ENCODE measurements around the gene RAMP1.

The RAMP1 gene

GRCh38 chr2:237904831-237905599 lies 45.6 kb downstream of the RAMP1 start:
- H3K9me3 Mint-ChIP-seq = peaks cover 12 to 13% of the 10 kb centered on the region in 2 donors
- H3K4me3 Mint-ChIP-seq = peak overlapping the region; percentile 53 to 74
- H3K27ac Mint-ChIP-seq = peak overlapping the region; percentile 92

GRCh38 chr2:237907144-237907543 lies 47.7 kb downstream of the RAMP1 start:
- peaks cover 7 to 13% of the 10 kb centered on the region in 2 donors for H3K9me3 Mint-ChIP-seq
- H3K27ac Mint-ChIP-seq = no peak overlapping the region
- H3K4me1 Mint-ChIP-seq = peaks cover 19 to 46% of the 10 kb centered on the region in 2 donors
- H3K36me3 Mint-ChIP-seq = peaks cover 7 to 10% of the 10 kb centered on the region in 2 donors
- H3K4me3 Mint-ChIP-seq = no peak overlapping the region
- ATAC-seq (replicated peaks) (no peak), DNase-seq (no peak)
- H3K27me3 Mint-ChIP-seq = peaks cover 0 to 10% of the 10 kb centered on the region in 2 donors

More at GRCh38 chr2:237904831-237905599, 45.6 kb downstream of the RAMP1 start:
- DNase-seq (peak; percentile 55), ATAC-seq (replicated peaks) (peak; percentile 74 to 84)
- Mint-ChIP-seq H3K27me3 (peaks cover 9 to 11% of the 10 kb centered on the region in 2 donors), H3K4me1 (peaks cover 27 to 50% of the 10 kb centered on the region in 2 donors), H3K36me3 (peaks cover 11 to 14% of the 10 kb centered on the region in 2 donors)

- Mint-ChIP-seq H3K9me3 (peaks cover 7 to 13% of the 10 kb centered on the region in 2 donors), H3K27me3 (peaks cover 0 to 10% of the 10 kb centered on the region in 2 donors), H3K36me3 (peaks cover 7 to 10% of the 10 kb centered on the region in 2 donors), H3K27ac (no peak overlapping the region), H3K4me1 (peaks cover 17 to 37% of the 10 kb centered on the region in 2 donors), H3K4me3 (no peak overlapping the region)
- DNase-seq = no peak
- ATAC-seq (replicated peaks) = no peak
These were observed 49.8 kb downstream of the RAMP1 start for GRCh38 chr2:237909075-237909695.

- Mint-ChIP-seq H3K27me3 (peaks cover 0 to 10% of the 10 kb centered on the region in 2 donors), H3K9me3 (peaks cover 7 to 13% of the 10 kb centered on the region in 2 donors), H3K36me3 (peaks cover 7 to 10% of the 10 kb centered on the region in 2 donors), H3K4me1 (peaks cover 13 to 32% of the 10 kb centered on the region in 2 donors), H3K4me3 (no peak overlapping the region), H3K27ac (no peak overlapping the region)
- no peak for DNase-seq
- no peak for ATAC-seq (replicated peaks)
These were observed 50.5 kb downstream of the RAMP1 start for GRCh38 chr2:237909801-237910475.

GRCh38 chr2:237910576-237911362 lies 51.3 kb downstream of the RAMP1 start:
- ATAC-seq (replicated peaks) (no peak), DNase-seq (no peak)
- Mint-ChIP-seq H3K27me3 (peaks cover 0 to 10% of the 10 kb centered on the region in 2 donors), H3K36me3 (peaks cover 7% of the 10 kb centered on the region in 2 donors), H3K4me1 (peaks cover 6 to 24% of the 10 kb centered on the region in 2 donors), H3K27ac (no peak overlapping the region), H3K4me3 (no peak overlapping the region), H3K9me3 (peaks cover 7 to 11% of the 10 kb centered on the region in 2 donors)

- Mint-ChIP-seq H3K27me3 (peaks cover 0 to 17% of the 10 kb centered on the region in 2 donors), H3K36me3 (peaks cover 7% of the 10 kb centered on the region in 2 donors), H3K27ac (no peak overlapping the region), H3K9me3 (peaks cover 7 to 11% of the 10 kb centered on the region in 2 donors), H3K4me1 (peaks cover 3 to 16% of the 10 kb centered on the region in 2 donors), H3K4me3 (no peak overlapping the region)
- ATAC-seq (replicated peaks) (no peak), DNase-seq (no peak)
These were observed 52.1 kb downstream of the RAMP1 start for GRCh38 chr2:237911363-237912017.

DNA sequence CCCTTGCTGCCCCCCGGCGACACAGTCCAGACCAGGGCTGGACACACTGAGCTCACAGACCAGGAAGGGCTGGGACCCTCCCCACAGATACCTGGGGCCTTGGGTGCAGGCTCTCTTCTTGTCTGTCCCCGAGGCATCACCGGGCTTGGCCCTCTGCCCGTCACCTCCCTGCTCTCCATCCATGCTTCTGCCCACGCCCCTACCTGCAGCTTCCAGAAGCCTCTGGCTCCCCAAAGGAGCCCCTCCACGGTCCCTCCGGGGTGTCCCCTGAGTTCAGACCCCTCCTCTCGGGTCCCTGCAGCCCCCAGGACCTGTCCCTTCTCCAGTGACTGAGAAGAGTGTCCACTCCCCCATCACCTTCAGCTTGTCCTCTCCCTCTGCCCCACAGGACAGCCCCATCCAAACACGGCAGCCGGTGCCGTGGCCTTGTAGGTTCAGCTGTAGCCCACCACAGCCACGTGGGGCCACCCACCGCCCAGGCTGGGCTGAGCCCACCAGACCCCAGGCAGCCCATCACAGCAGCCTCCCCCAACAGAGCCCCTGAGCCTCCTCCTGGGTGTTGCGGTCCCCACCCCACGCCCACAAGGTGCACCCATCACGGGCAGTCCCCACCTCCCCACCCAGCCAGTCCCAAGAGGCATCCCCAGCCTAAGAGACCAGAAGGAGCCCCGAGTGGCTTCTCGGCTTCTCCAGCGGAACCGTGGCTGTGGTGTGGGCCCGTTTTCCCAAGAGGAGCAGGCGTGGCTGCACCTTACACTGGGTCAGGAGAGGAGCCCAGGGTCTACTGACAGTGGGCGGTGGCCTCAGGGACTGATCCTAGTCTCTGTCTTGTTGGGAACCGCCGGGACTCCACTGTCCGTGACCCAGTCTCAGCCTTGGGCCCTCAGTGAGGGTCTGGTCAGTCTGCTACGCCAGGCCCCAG lies 53.1 kb downstream of the RAMP1 start:
- H3K36me3 Mint-ChIP-seq = peaks cover under 1% of the 10 kb centered on the region in 2 donors
- H3K4me1 Mint-ChIP-seq = peaks cover 3 to 16% of the 10 kb centered on the region in 2 donors
- peaks cover 0 to 18% of the 10 kb centered on the region in 2 donors for H3K27me3 Mint-ChIP-seq
- ATAC-seq (replicated peaks) = no peak
- peaks cover under 1 to 5% of the 10 kb centered on the region in 2 donors for H3K9me3 Mint-ChIP-seq
- DNase-seq = no peak
- H3K27ac Mint-ChIP-seq = no peak overlapping the region
- no peak overlapping the region for H3K4me3 Mint-ChIP-seq

DNA sequence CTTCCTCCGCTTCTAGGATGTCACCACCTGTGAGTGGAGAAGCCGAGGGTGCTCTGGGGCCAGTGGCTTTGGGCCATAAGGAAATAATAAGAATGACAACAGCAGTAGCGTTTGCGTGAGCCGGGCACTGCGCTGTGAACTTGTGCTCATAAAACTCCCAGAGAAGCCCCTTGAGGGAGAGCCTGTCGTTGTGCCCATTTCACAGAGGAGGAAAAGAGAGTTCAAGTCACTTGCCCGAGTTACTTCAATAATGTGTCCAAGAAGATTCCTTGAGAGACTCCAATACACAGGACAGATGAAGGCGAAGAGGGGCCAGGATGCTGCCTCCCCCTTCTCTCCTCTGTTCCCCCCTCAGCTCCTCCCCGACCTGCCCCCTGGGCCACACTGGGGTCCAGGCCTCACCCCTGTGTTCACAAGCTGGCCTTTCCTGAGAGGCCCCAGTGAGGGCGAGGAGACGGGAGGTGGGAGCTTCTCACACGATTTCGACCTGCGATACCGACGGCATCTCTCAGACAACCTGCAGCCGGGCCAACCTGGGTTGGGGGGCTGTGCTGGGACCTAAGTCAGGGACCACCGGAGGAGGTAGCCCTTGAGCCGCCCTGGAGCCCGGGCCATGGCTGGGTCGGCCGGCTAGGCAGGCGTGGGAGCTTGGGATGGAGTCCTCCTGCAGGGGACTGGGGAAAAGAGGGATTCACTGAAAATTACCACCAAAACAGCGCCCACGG lies 53.9 kb downstream of the RAMP1 start:
- H3K4me3 Mint-ChIP-seq = no peak overlapping the region
- no peak for ATAC-seq (replicated peaks)
- peaks cover 3 to 16% of the 10 kb centered on the region in 2 donors for H3K4me1 Mint-ChIP-seq
- DNase-seq = no peak
- H3K27ac Mint-ChIP-seq = peak overlapping the region; percentile 11
- H3K27me3 Mint-ChIP-seq = peaks cover 0 to 18% of the 10 kb centered on the region in 2 donors
- H3K36me3 Mint-ChIP-seq = no peaks in the 10 kb centered on the region
- peaks cover 0 to 5% of the 10 kb centered on the region in 2 donors for H3K9me3 Mint-ChIP-seq

DNA sequence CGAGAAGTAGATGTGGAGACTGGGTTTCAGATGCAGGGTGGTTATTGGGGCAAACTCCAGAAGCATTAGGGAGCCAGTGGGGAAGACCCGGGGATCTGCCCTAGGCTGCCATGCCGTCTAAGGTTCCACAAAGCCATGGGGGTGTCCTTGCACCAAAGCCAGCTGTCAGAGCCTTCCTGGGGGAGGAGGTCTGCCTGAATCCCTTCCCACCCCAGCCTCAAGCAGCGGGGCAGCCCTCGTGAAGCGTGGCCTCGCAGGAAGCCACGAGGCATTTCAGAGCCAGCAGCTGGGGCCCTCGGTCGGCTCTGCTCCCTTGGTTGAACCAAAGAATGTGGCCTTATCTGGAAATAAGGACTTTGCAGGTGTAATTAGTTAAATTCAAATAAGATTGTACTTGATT lies 56.2 kb downstream of the RAMP1 start:
- H3K9me3 Mint-ChIP-seq = peaks cover 0 to 3% of the 10 kb centered on the region in 2 donors
- DNase-seq (no peak), ATAC-seq (replicated peaks) (no peak)
- H3K4me1 Mint-ChIP-seq = peaks cover 8 to 24% of the 10 kb centered on the region in 2 donors
- H3K27ac Mint-ChIP-seq = no peak overlapping the region
- H3K36me3 Mint-ChIP-seq = no peaks in the 10 kb centered on the region
- no peak overlapping the region for H3K4me3 Mint-ChIP-seq
- peaks cover 0 to 11% of the 10 kb centered on the region in 2 donors for H3K27me3 Mint-ChIP-seq

DNA sequence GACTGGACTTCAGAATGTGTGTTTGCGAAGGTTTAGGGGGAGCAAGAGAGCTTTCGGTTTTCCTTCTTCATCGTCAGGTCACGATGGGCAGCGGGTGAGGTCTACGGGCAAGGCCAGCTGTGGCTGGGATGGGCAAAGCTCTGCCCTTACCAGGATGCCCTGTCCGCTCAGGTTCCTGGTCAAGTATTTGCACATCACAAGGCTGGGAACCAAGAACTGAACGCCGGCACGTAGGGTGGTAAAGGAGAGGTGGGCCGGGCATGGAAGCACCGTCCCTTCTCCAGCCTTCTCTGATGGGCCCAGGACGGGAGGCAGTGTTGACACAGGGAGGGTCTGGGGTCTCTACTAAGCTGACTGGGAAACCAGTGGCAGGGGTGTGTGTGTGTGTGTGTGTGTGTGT lies 56.9 kb downstream of the RAMP1 start:
- DNase-seq = no peak

DNA sequence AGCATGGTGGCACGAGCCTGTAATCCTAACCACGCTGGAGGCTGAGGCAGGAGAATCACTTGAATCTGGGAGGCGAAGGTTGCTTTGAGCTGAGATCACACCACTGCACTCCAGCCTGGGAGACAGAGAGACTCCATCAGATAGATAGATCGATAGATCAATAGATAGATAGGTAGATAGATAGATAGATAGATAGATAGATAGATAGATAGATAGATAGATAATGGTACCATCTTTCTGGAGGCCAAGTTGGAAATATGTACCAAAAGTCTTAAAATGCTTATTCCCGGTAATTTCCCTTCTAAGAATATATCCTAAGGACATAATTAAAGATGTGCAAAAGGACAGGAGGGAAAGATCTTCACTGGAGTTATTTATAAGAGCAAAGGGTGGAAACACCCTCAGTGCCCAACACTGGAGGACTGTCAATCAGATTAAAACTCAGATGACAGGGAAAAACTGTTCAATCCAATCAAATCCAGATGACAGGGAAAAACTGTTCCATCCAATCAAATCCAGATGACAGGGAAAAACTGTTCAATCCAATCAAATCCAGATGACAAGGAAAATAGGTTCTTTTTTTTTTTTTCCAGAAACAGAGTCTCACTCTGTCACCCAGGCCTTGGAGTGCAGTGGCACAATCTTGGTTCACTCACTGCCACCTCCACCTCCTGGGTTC lies 58.4 kb downstream of the RAMP1 start:
- Mint-ChIP-seq H3K27me3 (peaks cover 0 to 11% of the 10 kb centered on the region in 2 donors), H3K4me3 (no peak overlapping the region), H3K4me1 (peaks cover 8 to 31% of the 10 kb centered on the region in 2 donors), H3K9me3 (no peaks in the 10 kb centered on the region), H3K27ac (no peak overlapping the region), H3K36me3 (no peaks in the 10 kb centered on the region)
- ATAC-seq (replicated peaks) (no peak), DNase-seq (no peak)

More for the DNA sequence above, 56.9 kb downstream of the RAMP1 start:
- no peak for ATAC-seq (replicated peaks)
- no peak overlapping the region for H3K27ac Mint-ChIP-seq
- H3K9me3 Mint-ChIP-seq = no peaks in the 10 kb centered on the region
- peaks cover 8 to 26% of the 10 kb centered on the region in 2 donors for H3K4me1 Mint-ChIP-seq
- peaks cover 0 to 11% of the 10 kb centered on the region in 2 donors for H3K27me3 Mint-ChIP-seq
- no peaks in the 10 kb centered on the region for H3K36me3 Mint-ChIP-seq
- H3K4me3 Mint-ChIP-seq = no peak overlapping the region

Measured in stimulated activated naive B cell treated with anti-CD40 and anti-IgM and Interleukin-4, amounts not matched to agents 10 μg/mL and 1 μg/mL and 100 μg/mL, for 72 hours (primary cell).